HL-60 (cell line): ENCODE measurements around the gene OR9A4.

Experiments
- TF ChIP-seq, protein P1 (sequence below): IDR thresholded peaks from one replicate; pipeline ENCODE4 v1.5.1; 2011; ENCODE audit warnings: low read length, control low read depth, inconsistent platforms; ENCODE audit not compliant: insufficient read depth
- TF ChIP-seq, protein P2 (sequence below): IDR thresholded peaks from 2 replicates; pipeline ENCODE4 v1.6.1; 2012; ENCODE audit warnings: low read depth; ENCODE audit not compliant: insufficient replicate concordance

DNA sequence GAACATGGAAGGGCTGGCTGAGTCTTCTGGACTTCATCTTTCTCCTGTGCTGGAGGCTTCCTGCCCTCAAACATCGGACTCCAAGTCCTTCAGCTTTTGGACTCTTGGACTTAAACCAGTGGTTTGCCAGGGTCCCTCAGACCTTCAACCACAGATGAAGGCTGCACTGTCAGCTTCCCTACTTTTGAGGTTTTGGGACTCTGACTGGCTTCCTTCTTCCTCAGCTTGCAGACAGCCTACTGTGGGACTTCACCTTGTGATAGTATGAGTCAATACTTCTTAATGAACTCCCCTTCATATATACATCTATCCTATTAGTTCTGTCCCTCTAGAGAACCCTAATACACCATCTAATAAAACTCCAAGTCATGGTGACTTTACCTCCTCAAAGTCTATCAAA lies 34.6 kb downstream of the OR9A4 start:
- TF ChIP-seq, protein P1, sequence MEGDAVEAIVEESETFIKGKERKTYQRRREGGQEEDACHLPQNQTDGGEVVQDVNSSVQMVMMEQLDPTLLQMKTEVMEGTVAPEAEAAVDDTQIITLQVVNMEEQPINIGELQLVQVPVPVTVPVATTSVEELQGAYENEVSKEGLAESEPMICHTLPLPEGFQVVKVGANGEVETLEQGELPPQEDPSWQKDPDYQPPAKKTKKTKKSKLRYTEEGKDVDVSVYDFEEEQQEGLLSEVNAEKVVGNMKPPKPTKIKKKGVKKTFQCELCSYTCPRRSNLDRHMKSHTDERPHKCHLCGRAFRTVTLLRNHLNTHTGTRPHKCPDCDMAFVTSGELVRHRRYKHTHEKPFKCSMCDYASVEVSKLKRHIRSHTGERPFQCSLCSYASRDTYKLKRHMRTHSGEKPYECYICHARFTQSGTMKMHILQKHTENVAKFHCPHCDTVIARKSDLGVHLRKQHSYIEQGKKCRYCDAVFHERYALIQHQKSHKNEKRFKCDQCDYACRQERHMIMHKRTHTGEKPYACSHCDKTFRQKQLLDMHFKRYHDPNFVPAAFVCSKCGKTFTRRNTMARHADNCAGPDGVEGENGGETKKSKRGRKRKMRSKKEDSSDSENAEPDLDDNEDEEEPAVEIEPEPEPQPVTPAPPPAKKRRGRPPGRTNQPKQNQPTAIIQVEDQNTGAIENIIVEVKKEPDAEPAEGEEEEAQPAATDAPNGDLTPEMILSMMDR, result no peak
- TF ChIP-seq, protein P2, sequence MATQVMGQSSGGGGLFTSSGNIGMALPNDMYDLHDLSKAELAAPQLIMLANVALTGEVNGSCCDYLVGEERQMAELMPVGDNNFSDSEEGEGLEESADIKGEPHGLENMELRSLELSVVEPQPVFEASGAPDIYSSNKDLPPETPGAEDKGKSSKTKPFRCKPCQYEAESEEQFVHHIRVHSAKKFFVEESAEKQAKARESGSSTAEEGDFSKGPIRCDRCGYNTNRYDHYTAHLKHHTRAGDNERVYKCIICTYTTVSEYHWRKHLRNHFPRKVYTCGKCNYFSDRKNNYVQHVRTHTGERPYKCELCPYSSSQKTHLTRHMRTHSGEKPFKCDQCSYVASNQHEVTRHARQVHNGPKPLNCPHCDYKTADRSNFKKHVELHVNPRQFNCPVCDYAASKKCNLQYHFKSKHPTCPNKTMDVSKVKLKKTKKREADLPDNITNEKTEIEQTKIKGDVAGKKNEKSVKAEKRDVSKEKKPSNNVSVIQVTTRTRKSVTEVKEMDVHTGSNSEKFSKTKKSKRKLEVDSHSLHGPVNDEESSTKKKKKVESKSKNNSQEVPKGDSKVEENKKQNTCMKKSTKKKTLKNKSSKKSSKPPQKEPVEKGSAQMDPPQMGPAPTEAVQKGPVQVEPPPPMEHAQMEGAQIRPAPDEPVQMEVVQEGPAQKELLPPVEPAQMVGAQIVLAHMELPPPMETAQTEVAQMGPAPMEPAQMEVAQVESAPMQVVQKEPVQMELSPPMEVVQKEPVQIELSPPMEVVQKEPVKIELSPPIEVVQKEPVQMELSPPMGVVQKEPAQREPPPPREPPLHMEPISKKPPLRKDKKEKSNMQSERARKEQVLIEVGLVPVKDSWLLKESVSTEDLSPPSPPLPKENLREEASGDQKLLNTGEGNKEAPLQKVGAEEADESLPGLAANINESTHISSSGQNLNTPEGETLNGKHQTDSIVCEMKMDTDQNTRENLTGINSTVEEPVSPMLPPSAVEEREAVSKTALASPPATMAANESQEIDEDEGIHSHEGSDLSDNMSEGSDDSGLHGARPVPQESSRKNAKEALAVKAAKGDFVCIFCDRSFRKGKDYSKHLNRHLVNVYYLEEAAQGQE, result no peak
